HPDE6-E6E7 (cell line): Measurements from ENCODE around the gene HMCES.

Experiments used
- DNase-seq: peaks from one replicate; pipeline ENCODE4 v3.0.0; 2011; ENCODE audit warnings: missing footprints; ENCODE audit errors: extremely low spot score

The HMCES gene

DNA sequence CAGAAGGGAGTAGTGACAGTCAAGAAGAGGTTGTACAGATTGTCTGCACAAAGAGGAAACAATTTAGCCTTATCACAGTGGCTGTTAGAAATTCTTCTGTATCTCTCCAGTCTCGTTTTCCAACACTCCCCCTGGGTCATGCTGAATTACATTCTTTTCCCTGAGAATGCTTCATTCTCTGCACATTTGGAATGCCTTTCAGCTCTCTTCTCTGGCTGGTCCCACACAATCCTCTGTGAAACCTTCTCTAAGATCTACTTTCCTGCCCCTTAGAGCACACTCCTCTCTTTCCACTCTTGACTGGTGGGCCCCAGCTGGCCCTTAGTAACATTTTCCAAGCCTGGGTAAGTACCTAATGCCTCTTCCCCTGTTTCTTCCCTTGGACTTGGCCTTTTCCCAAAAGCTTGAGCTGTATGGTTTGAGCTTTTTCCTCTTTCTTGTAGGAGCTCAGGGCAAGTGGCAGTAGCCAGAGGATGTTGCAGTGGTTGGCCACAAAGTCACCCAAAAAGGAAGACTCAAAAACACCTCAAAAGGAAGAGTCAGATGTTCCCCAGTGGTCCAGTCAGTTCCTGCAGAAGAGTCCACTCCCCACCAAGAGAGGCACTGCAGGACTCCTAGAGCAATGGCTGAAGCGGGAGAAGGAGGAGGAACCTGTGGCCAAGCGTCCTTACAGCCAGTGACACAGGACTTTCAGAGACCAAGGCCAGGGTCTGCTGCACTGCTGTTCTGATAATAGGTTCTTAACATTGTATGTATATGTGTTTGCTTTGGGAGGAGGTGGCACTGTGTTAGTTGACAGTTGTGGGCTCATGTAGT lies 25.7 kb downstream of the HMCES start:
- no peak for DNase-seq

DNA sequence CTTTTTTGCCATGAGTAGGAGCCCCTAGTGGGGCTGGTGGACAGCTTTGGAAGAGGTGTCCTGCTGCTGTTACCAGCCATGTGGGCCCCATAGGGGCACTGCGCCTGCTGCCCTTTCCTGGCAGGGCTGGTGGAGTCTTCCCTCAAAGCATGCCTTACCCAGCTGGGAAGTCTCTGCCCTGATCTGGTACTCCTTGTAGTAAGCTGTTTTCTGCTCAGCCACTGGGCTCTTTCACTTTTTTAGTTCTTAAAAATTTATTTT lies 26.2 kb downstream of the HMCES start:
- no peak for DNase-seq

GRCh38 chr3:129305592-129306091 lies 27.0 kb downstream of the HMCES start:
- DNase-seq = peak; percentile 92

- no peak for DNase-seq
Observed at GRCh38 chr3:129308636-129309035, 30.0 kb downstream of the HMCES start.

DNA sequence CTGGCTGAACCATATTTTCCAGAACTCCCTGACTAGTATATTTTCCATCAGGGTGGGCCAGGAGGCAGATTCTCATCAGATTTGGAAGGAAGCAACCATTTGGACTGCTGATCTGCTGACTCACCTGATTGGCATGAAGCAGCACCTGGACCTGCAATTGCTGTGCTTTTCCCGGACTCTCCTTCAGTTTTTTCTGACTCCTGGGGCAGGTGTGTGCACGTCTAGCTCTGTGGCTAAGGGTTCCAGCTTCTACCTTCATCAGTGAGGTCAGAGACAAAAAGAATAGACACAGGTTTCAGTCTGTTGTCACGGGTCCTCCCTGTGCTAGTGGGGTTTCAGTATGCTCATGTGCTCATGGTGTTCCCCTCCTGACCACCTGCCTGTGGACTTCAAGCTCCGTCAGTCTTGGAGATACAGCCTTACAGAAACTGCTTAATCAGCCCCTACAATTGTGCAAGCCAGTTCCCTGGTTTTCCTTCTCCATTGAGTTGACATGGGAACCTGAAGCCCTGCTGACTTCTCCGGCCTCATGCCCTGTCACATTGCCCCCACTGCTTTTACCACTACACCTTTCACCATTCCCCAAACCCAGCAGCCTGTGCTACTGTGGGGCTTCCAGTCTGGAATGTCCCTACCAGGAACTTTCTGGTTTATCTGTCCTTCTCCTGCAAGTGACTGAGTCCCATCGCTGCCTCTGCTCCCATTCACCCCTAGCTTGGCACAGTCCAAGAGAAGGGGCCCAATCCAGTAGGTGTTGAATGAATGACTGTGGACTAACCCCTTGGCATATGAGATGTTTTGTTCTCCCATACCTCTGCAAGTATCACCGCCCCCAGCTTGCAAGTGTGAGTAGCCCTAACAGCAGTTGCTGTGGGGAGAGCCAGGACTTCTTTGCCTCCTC lies 31.7 kb downstream of the HMCES start:
- peak; percentile 80 for DNase-seq

- DNase-seq = no peak
Observed at GRCh38 chr3:129311054-129311902, 32.6 kb downstream of the HMCES start.

DNA sequence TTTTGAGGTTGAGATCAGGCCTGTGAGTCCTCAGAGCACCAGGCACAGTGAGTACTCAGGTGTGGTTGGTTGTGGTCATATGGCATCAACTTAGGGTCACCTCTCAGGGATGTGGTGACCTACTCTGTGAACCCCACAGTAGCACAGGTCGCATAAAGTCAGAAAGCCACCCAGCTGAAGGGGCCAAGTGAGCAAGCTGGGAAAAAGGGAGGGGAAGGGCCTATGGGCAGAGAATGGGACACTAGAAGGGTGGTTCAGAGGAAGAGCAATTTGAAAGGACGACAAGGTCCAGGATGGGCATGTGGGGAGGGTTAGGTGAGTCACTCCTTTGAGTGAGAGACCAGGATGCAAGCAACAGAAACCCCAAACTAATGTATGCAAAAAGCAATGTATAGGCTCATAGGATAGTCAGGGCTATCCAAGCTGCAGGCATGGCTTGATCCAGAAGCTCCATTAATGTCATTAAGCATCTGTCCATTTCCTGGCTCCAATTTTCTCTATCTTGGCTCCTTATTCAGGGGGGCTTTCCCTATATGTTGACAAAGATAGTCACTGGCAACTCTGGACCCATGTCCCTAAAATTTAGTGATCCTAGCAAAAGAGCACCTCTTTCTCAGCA lies 33.5 kb downstream of the HMCES start:
- DNase-seq = no peak

DNA sequence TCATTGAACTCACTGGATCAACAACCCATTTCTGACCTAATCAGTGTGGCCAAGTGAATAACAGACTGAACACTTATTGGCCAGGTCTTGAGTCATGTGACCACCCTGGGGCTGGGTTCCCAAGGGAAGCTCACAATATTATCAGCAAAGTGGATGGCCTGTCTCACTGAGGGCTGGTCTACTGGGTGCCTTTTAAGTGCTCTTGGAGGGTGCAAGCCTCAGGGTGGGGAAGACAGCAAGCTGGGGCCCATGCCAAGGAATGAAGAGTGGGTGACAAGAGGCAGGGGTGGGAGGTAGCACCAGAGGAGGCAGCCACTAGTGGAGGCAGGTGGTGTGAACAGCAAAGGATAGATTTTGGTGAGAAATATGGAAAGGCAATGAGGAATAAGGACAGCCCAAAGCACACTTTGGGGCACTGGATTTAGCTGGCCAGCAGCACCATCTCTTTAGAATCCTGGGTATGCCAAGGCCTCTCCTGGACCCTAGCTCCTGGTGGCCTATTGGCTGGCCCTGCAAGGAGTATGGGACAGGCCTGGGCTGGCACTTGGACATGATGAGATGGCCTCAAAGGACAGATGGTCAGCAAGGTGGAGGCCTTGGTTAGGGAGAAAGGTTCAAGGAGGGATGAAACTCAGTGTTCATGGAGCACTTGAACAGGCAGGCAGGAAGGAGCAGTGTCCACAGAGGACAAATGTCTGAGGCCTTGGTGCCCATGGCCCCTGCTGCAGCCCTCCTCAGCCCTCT lies 34.2 kb downstream of the HMCES start:
- no peak for DNase-seq

GRCh38 chr3:129313415-129313664 lies 34.7 kb downstream of the HMCES start:
- no peak for DNase-seq

- DNase-seq = no peak
Observed at GRCh38 chr3:129313665-129314385, 35.2 kb downstream of the HMCES start.

DNA sequence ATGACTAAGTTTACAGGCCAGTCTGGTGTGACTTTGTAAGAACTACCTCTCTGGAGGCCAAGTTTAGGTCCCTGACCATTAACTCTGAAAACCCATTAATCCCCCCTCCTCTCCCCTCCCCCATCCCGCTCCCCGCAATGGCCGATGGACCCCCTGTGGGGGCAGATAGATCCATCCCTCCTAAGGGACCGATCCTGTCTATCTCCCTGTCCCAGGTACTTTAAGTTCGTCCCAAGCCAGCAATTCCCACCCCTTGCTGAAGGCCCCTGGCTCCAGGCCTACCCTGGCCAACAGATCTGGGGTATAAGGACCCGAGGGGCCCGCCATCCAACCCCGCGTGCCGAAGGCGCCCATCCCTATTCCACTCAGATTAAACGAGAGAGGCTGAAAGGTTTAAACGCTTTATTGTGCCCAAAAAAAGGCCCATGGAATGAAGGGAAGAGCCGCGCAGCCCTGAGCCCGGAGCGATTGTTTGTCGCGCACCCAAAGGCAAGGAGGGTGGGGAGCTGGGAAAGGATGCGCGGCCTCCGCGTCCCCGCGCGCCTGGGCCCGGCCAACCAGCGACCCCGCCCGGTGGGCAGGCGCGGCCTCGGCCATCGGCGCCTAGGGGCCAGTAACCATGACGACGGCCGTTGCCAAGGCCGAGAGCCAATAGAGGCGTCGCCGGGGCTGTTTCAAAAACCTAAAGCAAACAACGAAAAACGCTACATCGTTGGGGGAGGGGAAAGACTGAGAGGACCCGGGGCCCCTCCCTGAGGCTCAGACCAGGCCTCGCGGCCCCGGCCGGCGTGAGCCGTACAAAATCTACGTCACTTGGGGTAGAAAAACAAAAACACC lies 35.9 kb downstream of the HMCES start:
- peak; percentile 67 for DNase-seq

DNA sequence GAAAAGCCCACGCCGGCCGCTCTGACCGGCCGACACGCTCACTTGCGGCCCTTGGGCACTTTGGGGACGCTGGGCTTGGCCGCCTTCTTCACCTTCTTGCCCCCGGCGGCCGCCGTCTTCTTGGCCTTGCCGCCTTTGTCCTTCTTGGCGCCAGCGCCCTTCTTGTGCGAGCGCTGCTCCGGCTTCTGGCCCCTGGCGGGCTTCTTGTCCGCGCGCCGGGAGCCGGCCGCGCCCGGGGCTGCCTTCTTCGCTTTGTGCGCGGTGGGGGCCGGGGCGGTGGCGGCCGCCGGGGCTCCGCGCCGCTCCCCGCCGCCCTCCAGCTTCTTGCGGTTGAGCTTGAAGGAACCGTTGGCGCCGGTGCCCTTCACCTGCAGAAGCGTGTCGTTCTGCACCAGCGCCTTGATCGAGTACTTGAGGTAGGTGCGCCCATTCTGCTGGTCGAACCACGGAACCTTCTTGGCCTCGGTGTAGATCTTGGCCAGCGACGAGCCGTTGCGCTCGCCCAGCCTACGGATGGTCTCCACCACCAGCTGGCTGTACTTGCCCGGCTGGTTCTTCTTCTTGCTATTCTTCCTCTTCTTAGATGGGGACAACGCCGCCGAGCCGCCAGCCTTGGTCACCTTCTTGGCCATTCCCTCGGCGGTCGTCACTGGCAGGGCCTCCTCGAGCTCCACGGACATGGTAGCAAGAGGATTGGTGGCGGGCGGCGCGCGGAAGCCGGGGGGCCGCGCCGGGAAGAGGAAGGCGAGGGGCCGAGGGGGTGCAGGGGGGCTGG lies 36.7 kb downstream of the HMCES start:
- no peak for DNase-seq

DNA sequence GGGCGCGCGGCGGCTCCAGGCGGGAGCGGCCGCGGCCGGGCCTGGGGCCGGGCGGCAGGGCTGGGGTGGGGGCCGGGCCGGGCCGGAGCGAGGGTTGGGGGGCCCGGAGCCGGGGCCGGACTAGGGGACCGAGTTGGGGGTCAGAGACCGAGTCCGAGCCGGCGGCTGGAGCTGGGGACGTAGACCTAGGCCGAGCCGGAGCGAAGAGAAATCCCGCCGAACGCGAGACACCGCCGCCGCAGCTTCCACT lies 37.3 kb downstream of the HMCES start:
- DNase-seq = no peak

DNA sequence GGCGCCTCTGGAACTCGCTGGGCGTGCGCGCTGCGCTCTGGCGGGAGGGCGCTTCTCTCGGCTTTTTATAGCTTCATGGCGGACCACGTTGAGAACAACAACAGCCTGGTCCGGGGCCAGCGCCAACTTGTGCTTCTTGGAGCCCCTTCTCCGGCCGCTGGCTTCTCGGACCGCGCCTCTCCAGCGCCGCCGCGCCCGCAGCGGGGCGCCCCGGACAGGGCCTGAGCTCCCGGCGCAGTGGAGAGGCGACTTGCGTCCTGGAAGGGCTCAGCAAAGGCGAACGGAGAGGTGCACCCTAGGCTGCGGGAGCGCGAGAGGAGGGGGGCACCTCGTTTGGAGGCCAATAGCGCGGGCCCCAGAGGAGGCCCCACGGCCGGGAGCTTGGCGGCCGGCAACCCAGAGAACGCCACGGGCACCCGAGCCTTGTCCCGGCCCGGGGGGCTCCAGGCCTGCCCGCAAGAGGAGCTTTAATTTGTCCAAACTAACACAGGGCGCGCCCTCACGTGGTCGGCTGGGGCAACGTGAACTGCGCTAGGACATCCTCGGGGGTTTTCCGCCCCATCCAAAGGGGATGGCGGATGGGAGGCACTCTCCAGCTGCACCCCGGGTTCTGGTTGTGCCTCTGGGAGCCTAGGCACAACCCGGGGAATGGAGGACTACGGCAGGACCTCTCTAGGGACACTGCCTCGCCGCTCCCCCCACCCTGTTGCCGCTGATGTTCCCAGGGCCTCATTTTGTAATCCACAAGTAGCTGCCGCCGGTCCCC lies 37.8 kb downstream of the HMCES start:
- peak; percentile 71 for DNase-seq

- no peak for DNase-seq
Observed at GRCh38 chr3:129317014-129317771, 38.5 kb downstream of the HMCES start.

DNA sequence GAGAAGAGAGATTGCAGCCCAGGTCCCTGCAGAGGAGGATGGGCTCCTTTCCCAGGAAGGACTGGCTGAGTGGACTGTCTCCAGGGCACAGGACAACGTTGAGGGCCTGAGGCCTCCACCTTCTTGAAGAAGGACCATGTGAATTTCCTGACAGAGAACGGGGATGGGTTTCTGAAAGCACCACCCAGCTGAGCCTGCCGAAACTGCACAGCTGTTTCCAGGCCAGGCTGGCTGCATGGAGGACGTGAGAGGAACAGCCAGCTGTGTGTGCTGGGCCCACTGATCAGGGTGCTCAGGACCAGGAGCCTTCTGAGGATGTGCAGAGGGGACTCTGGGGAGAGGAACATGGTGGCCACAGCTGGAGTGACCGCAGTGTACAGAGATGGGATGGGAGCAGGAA lies 39.2 kb downstream of the HMCES start:
- no peak for DNase-seq

GRCh38 chr3:129318921-129319320 lies 40.3 kb downstream of the HMCES start:
- DNase-seq = no peak

- no peak for DNase-seq
Observed at GRCh38 chr3:129320261-129320660, 41.6 kb downstream of the HMCES start.
